GM12878 (cell line): ENCODE data around the gene BBS5. TPM values are rescaled to one million over a fixed set of nuclear protein-coding genes. Genes with fewer than 3 reads are reported as not detected.

Experiments
- ATAC-seq: fragments of 200-7000 bp; cut with Tn5 transposase; 3 replicates; pipeline ENCODE4 v1.9.1; 2020; ENCODE audit warnings: mild to moderate bottlenecking, moderate library complexity
- BruUV-seq: library from RNA; stranded (reverse); fragments of 400-500 nt; replicated peaks from 2 replicates; lab custom pipeline; 2021; lab: Mats Ljungman, UMichigan
- CTCF ChIA-PET: fragments of 300-600 bp; sonication (Branson Sonifier 250); formaldehyde crosslinking; extraction: SDS; loops from one replicate; lab custom pipeline; 2021; ENCODE audit warnings: inconsistent platforms; lab: Yijun Ruan, JAX
- POLR2A ChIA-PET: fragments of 350-600 bp; formaldehyde crosslinking; extraction: SDS; loops from one replicate; lab custom pipeline; 2021; ENCODE audit warnings: inconsistent platforms; lab: Charles Lee
- RAD21 ChIA-PET: fragments of 300-600 bp; sonication (Branson Sonifier 250); formaldehyde crosslinking; loops from one replicate; lab custom pipeline; 2023; ENCODE audit warnings: antibody characterized with exemption; ENCODE audit not compliant: unreplicated experiment; lab: Charles Lee
- SMC1A ChIA-PET: fragments of 300-600 bp; sonication (Branson Sonifier 250); formaldehyde crosslinking; loops from one replicate; lab custom pipeline; 2023; ENCODE audit not compliant: unreplicated experiment, uncharacterized antibody; lab: Charles Lee
- DNase-seq: peaks from one replicate; pipeline ENCODE4 v3.0.0-alpha.2; 2011; ENCODE audit warnings: low read depth, low spot score
- FAIRE-seq: peaks from 3 replicates; lab custom pipeline; 2011; peaks lifted over from hg19 to GRCh38; lab: Jason Lieb, UNC
- H2AFZ ChIP-seq: 2 replicates; pipeline ENCODE4 v1.6.0; 2011; ENCODE audit warnings: low read depth, low read length, control low read depth; ENCODE audit not compliant: control insufficient read depth
- H3K27ac ChIP-seq: 2 replicates; pipeline ENCODE4 v1.5.1; 2011; ENCODE audit warnings: control low read depth; ENCODE audit not compliant: control insufficient read depth, insufficient read depth
- H3K27me3 ChIP-seq, 2 experiments: replicated peaks in 1 of 2; 2 replicates each; pipeline versions ENCODE4 v1.6.0 to v1.6.1; 2011; ENCODE audit warnings: low read length in 1 of 2; ENCODE audit not compliant: control insufficient read depth in 2 of 2, insufficient read depth in 2 of 2
- H3K36me3 ChIP-seq, 2 experiments: 2 replicates each; pipeline ENCODE4 v1.5.1; 2011; ENCODE audit warnings: low read length in 1 of 2; ENCODE audit not compliant: control insufficient read depth in 2 of 2, insufficient read depth in 2 of 2
- H3K4me1 ChIP-seq: 2 replicates; pipeline ENCODE4 v1.6.1; 2011; ENCODE audit warnings: mild to moderate bottlenecking, low read length, moderate library complexity, mixed read lengths; ENCODE audit not compliant: control insufficient read depth, insufficient read depth
- H3K4me2 ChIP-seq: 2 replicates; pipeline ENCODE4 v1.6.0; 2011; ENCODE audit warnings: control low read depth; ENCODE audit not compliant: control insufficient read depth, insufficient read depth
- H3K4me3 ChIP-seq: fragments of 200-600 bp; sonication (generic); 2 replicates; pipeline ENCODE4 v1.5.1; 2016
- H3K79me2 ChIP-seq: 2 replicates; pipeline ENCODE4 v1.6.0; 2011; ENCODE audit warnings: low read length; ENCODE audit not compliant: control insufficient read depth, insufficient read depth
- H3K9ac ChIP-seq: 2 replicates; pipeline ENCODE4 v1.8.0; 2011; ENCODE audit warnings: low read length, control low read depth, mixed read lengths; ENCODE audit not compliant: control insufficient read depth, insufficient read depth
- H3K9me3 ChIP-seq: replicated peaks from 3 replicates; pipeline ENCODE4 v1.5.1; 2011; ENCODE audit warnings: mild to moderate bottlenecking, low read length; ENCODE audit not compliant: control insufficient read depth, insufficient read depth
- H4K20me1 ChIP-seq: 2 replicates; pipeline ENCODE4 v1.6.0; 2011; ENCODE audit not compliant: control insufficient read depth, insufficient read depth
- BACH1 ChIP-seq: fragments of 450-650 bp; IDR thresholded peaks from 2 replicates; pipeline ENCODE4 v1.6.1; 2017; ENCODE audit warnings: mild to moderate bottlenecking, borderline replicate concordance
- EZH2 ChIP-seq: IDR thresholded peaks from 2 replicates; pipeline ENCODE4 v1.6.1; 2012; ENCODE audit warnings: low read depth, mild to moderate bottlenecking, control low read depth, inconsistent platforms, low read length, borderline replicate concordance; ENCODE audit not compliant: control insufficient read depth
- HCFC1 ChIP-seq: fragments of 150-350 bp; IDR thresholded peaks from 2 replicates; pipeline ENCODE4 v1.6.1; 2014; ENCODE audit warnings: low read length
- NKRF ChIP-seq: fragments of 450-650 bp; conservative IDR thresholded peaks from 2 replicates; pipeline ENCODE4 v1.6.1; 2017; ENCODE audit warnings: mild to moderate bottlenecking, moderate library complexity
- RAD21 ChIP-seq: IDR thresholded peaks from 2 replicates; pipeline ENCODE4 v1.6.1; 2011; ENCODE audit warnings: mild to moderate bottlenecking, low read depth, low read length, moderate library complexity; ENCODE audit not compliant: insufficient read depth
- RUNX3 ChIP-seq: IDR thresholded peaks from 2 replicates; pipeline ENCODE4 v1.6.1; 2012; ENCODE audit warnings: low read length, inconsistent platforms
- SIN3A ChIP-seq: IDR thresholded peaks from 2 replicates; pipeline ENCODE4 v1.6.1; 2012; ENCODE audit warnings: low read depth, low read length, improper control_type of control experiment
- YBX1 ChIP-seq: fragments of 450-650 bp; IDR thresholded peaks from 2 replicates; pipeline ENCODE4 v1.6.1; 2016; ENCODE audit warnings: antibody characterized with exemption
- ZBTB33 ChIP-seq: fragments of 450-650 bp; IDR thresholded peaks from 2 replicates; pipeline ENCODE4 v1.6.1; 2017; ENCODE audit warnings: mild to moderate bottlenecking
- WGBS: methylation state at CpG from one replicate; pipeline ENCODE4 v1.1.6; 2016; ENCODE audit warnings: low lambda C conversion rate; ENCODE audit not compliant: insufficient replicate concordance, insufficient coverage; ENCODE audit errors: missing lambda C conversion rate; 5-methylcytosine and 5-hydroxymethylcytosine counted together
- in situ Hi-C: fragments of 300-500 bp; cut with MboI; formaldehyde crosslinking; loops from 9 replicates; pipeline ENCODE4 v1.14.3; 2018; ENCODE audit warnings: mixed read lengths
- intact Hi-C: fragments of 100-400 bp; cut with micrococcal nuclease; formaldehyde crosslinking; loops from one replicate; pipeline ENCODE4 v1.14.2; 2022; ENCODE audit not compliant: unreplicated experiment
- polyA plus RNA-seq, 11 experiments: library from polyadenylated mRNA; depleted of rRNA in 4 of 11; unstranded in 6 of 11; stranded (reverse) in 5 of 11; fragments of >200 nt; fragmentation: Nextera tagmentation in 4 of 11; fragmentation: Illumina TruSeq in 1 of 11; extraction: Ambion mirVana in 4 of 11; extraction: Trizol in 1 of 11; gene quantifications; 1 replicate in 1 of 11; 2 replicates in 10 of 11; pipeline versions ENCODE4 v1.2.1 to v1.2.3, GENCODE V29; 2011 to 2016; ENCODE audit warnings: inconsistent platforms in 2 of 11, missing spikeins in 2 of 11, low read depth in 1 of 11
- total RNA-seq, 4 experiments: library from RNA; depleted of rRNA in 3 of 4; stranded (reverse); fragments of >200 nt in 3 of 4; fragmentation: Illumina TruSeq in 1 of 4; extraction: Trizol in 1 of 4; gene quantifications; 2 replicates each; pipeline versions ENCODE4 v1.2.1 to v1.2.3, GENCODE V29; 2013 to 2021

BBS5 gene
- total and polyA plus RNA-seq, 10 of the 15 experiments (the other 5 are each of a cell fraction or from before 2014, with no cell fraction given): 0.56 to 3.4 (median 1.6) TPM

- H4K20me1 ChIP-seq: no peaks in the 10 kb centered on the region
- H3K36me3 ChIP-seq: no peaks in the 10 kb centered on the region
- ChIA-PET POLR2A (no interaction called here), SMC1A (no interaction called here), RAD21 (no interaction called here), CTCF (no interaction called here)
- WGBS: 48% methylated on average over 2 of the region's 2 CpGs
- H3K27ac ChIP-seq: no peak overlapping the region
- H3K4me3 ChIP-seq: no peak overlapping the region
- intact Hi-C loops: no loop called here
- no peak for FAIRE-seq
- no peaks in the 10 kb centered on the region; a peak in 1 of 4 replicates for H3K27me3 ChIP-seq
- no peaks in the 10 kb centered on the region for H3K4me1 ChIP-seq
- no TSS peak for BruUV-seq
- H3K4me2 ChIP-seq: no peak overlapping the region
- H3K9me3 ChIP-seq: no peaks in the 10 kb centered on the region
- no peaks in the 10 kb centered on the region for H3K79me2 ChIP-seq
- in situ Hi-C loops: no loop called here
- TF ChIP-seq RAD21 (no peak), ZBTB33 (no peak), EZH2 (no peak), RUNX3 (no peak), SIN3A (no peak), HCFC1 (no peak), BACH1 (no peak), YBX1 (no peak), NKRF (no peak)
- TF ChIP-seq, all 136 proteins: peak for 0
- ATAC-seq: no peak
- H2AFZ ChIP-seq: no peak overlapping the region
- no peak for DNase-seq
- no peak overlapping the region for H3K9ac ChIP-seq
Measured at GRCh38 chr2:169512525-169512924, 33.2 kb downstream of the BBS5 start.
